Neural crest cell (in vitro differentiated cells): ENCODE results near the gene TRABD. TPM values are rescaled to one million over a fixed set of nuclear protein-coding genes. Genes with fewer than 3 reads are reported as not detected.

Experiments
- DNase-seq: peaks from one replicate; pipeline ENCODE4 v3.0.0; 2021; ENCODE audit warnings: low read depth, mixed read lengths, low spot score
- H3K27ac Mint-ChIP-seq: one replicate; pipeline ENCODE4 v1.8.0; 2021; ENCODE audit warnings: mild to moderate bottlenecking, mixed read lengths; ENCODE audit not compliant: unreplicated experiment
- H3K27me3 Mint-ChIP-seq: 2 replicates; pipeline ENCODE4 v1.8.0; 2021; ENCODE audit warnings: low read depth, mild to moderate bottlenecking, mixed read lengths
- H3K36me3 Mint-ChIP-seq: 2 replicates; pipeline ENCODE4 v1.8.0; 2021; ENCODE audit warnings: low read depth, mild to moderate bottlenecking, mixed read lengths
- H3K4me1 Mint-ChIP-seq: 2 replicates; pipeline ENCODE4 v1.8.0; 2021; ENCODE audit warnings: mixed read lengths
- H3K4me3 Mint-ChIP-seq: one replicate; pipeline ENCODE4 v1.8.0; 2021; ENCODE audit warnings: mild to moderate bottlenecking, mixed read lengths
- H3K9me3 Mint-ChIP-seq: 2 replicates; pipeline ENCODE4 v1.8.0; 2021; ENCODE audit warnings: mixed read lengths
- CTCF ChIP-seq: fragments of 200-600 bp; sonication (generic); conservative IDR thresholded peaks from 2 replicates; pipeline ENCODE4 v1.5.0; 2021; ENCODE audit warnings: antibody characterized with exemption, mild to moderate bottlenecking
- total RNA-seq: library from RNA; stranded (reverse); gene quantifications from 2 replicates; pipeline ENCODE4 v1.2.1, GENCODE V29; 2021

Gene TRABD
- total RNA-seq, 1 donor from 2014 or later: 45.7 TPM

DNA sequence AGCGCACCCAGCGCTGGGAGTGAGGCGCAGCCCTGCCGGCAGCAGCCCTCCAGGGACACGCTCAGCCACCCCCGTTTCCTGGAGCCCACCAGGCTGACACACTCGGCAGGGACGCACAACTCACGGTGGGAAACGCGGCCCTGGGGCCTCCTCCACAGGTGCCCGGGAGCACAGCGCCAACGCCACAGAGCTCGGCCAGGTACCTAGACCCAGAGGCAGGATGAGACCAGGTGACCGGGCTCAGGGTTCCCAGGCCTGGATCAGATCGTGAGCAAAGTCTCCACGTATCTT is 41.1 kb downstream of the TRABD start:
- Mint-ChIP-seq H3K4me1 (no peaks in the 10 kb centered on the region), H3K9me3 (no peaks in the 10 kb centered on the region), H3K4me3 (no peak overlapping the region), H3K36me3 (peaks cover 3% of the 10 kb centered on the region), H3K27ac (no peak overlapping the region), H3K27me3 (no peaks in the 10 kb centered on the region)
- no peak for TF ChIP-seq CTCF
- DNase-seq: no peak

DNA sequence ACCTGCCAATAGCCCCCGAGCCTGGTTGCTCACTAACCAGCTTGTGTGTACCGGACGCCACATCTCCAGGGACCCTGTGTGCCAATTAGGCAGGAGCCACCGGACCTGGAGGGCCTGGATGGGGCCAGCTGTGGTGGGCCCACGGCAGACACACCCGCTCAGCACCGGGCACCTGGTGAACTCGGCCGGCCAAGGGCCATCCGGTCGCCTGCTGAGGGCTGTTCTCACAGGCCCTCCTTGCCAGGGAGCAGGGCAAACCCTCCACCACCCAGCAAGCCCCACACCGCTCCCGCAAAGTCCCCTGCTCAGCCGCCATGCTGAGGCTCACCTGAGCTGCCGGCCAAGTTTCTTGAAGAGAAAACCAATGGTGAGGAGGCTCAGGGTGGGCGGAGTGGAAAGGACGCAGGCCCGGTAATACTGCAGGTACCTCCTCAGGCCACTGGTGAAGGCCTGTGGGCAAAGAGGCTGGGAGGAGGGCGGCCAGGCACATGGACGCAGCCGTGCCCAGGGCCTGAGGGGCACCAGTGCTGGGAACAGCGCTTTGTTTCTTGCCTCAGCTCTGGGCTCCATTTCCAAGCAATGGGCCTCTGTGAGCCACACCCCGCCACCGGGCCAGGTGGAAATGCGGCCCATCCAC is 42.0 kb downstream of the TRABD start:
- Mint-ChIP-seq H3K27me3 (no peaks in the 10 kb centered on the region), H3K4me1 (no peaks in the 10 kb centered on the region), H3K9me3 (no peaks in the 10 kb centered on the region), H3K4me3 (no peak overlapping the region), H3K27ac (no peak overlapping the region), H3K36me3 (peaks cover 3% of the 10 kb centered on the region)
- DNase-seq: no peak
- no peak for TF ChIP-seq CTCF

DNA sequence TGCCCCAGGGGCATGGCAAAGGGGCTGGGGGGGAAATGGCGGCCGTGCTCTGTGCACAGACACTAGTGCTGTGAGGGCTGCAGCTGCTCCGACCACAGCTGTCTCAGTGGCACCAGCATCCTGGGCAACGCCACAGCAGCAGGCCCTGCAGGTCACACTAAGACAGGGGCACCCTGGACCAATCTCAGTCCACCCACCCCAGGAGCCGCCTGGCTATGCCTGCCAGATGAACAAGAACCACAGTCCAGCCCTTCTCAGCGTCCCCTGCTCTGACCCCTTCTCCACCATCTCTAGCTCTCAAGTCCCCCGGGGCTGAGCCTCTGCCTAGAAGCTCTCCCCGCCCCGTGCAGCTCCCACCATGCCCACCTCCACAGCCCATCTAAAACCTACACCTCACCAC is 42.7 kb downstream of the TRABD start:
- no peaks in the 10 kb centered on the region for H3K9me3 Mint-ChIP-seq
- H3K27me3 Mint-ChIP-seq: no peaks in the 10 kb centered on the region
- no peaks in the 10 kb centered on the region for H3K36me3 Mint-ChIP-seq
- H3K4me3 Mint-ChIP-seq: no peak overlapping the region
- DNase-seq: no peak
- no peak for TF ChIP-seq CTCF
- no peak overlapping the region for H3K27ac Mint-ChIP-seq
- H3K4me1 Mint-ChIP-seq: no peaks in the 10 kb centered on the region

GRCh38 chr22:50229370-50229769 is 43.7 kb downstream of the TRABD start:
- H3K9me3 Mint-ChIP-seq: no peaks in the 10 kb centered on the region

GRCh38 chr22:50232481-50233151 is 46.9 kb downstream of the TRABD start:
- no peak for DNase-seq
- H3K36me3 Mint-ChIP-seq: peaks cover 14% of the 10 kb centered on the region
- no peaks in the 10 kb centered on the region for H3K4me1 Mint-ChIP-seq
- no peak overlapping the region for H3K4me3 Mint-ChIP-seq
- no peaks in the 10 kb centered on the region for H3K27me3 Mint-ChIP-seq
- H3K27ac Mint-ChIP-seq: no peak overlapping the region
- TF ChIP-seq CTCF: no peak
- H3K9me3 Mint-ChIP-seq: no peaks in the 10 kb centered on the region

More at GRCh38 chr22:50229370-50229769, 43.7 kb downstream of the TRABD start:
- H3K27me3 Mint-ChIP-seq: no peaks in the 10 kb centered on the region
- H3K4me3 Mint-ChIP-seq: no peak overlapping the region
- peaks cover 4% of the 10 kb centered on the region for H3K36me3 Mint-ChIP-seq
- no peaks in the 10 kb centered on the region for H3K4me1 Mint-ChIP-seq
- DNase-seq: no peak
- no peak for TF ChIP-seq CTCF
- peak overlapping the region; percentile 75 for H3K27ac Mint-ChIP-seq
